LNCAP (cell line): ENCODE measurements around the gene RPUSD3.

Experiments used
- CTCF ChIP-seq: fragments of 450-650 bp; IDR thresholded peaks from 2 replicates; pipeline ENCODE4 v1.5.1; 2017; ENCODE audit warnings: mild to moderate bottlenecking

Gene RPUSD3

GRCh38 chr3:9812870-9813483, 30.8 kb downstream of the RPUSD3 start:
- TF ChIP-seq CTCF = no peak

- TF ChIP-seq CTCF = no peak
Measured at GRCh38 chr3:9810846-9811245, 33.0 kb downstream of the RPUSD3 start.

- no peak for TF ChIP-seq CTCF
Measured at GRCh38 chr3:9810433-9810770, 33.4 kb downstream of the RPUSD3 start.

- TF ChIP-seq CTCF = no peak
Measured at GRCh38 chr3:9809615-9810432, 34.0 kb downstream of the RPUSD3 start, which contains the start of gene TTLL3. TSS of gene TTLL3 (plus strand) at chr3:9810262. CDS start at chr3:9810662, 400 bp downstream.

GRCh38 chr3:9809239-9809614, 34.6 kb downstream of the RPUSD3 start:
- no peak for TF ChIP-seq CTCF

- TF ChIP-seq CTCF = no peak
Measured at GRCh38 chr3:9808345-9809037, 35.3 kb downstream of the RPUSD3 start.

GRCh38 chr3:9807981-9808344, 35.8 kb downstream of the RPUSD3 start:
- TF ChIP-seq CTCF = no peak
